Non-pigmented ciliary epithelial cell (primary cell): ENCODE data around the gene ERH.
A peak's percentile ranks its signal among the peaks of the same experiment; 100 is the strongest.

Source experiments
- DNase-seq: peaks from one replicate; pipeline ENCODE4 v3.0.0-alpha.2; 2010; ENCODE audit warnings: low read depth

Gene ERH

DNA sequence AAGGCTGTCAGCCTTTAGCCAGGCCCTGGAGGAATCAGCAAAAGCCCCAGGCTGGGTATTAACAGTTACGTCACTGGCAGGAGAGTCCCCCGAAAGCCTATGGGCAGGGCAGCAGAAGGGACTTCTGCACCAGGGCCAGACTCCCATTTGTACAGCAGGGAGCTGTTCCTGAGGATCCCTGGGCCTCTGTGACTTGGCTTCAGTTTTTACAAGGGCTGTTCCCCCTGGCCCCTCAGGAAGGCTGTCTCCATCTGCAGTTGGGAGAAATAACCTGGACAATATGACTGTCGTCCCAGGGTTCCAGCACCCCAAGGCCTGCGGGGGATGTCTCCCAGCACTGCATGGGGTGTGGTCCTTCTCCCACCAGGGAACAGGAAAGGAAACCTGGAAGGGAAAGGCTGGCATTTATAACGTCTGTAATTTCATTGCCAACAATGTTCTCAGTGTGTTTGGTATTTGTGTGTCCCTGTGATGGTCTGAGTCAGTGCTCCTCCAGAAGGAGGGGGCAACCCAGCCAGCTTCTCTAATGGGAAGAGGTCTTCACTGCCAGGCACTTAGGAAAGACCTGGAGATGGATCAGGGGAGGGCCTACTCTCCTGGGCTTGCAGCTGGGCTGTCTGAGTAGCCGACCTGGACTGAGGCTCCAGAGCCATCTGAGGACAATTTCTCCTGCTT lies 42.4 kb downstream of the ERH start:
- DNase-seq, result peak; percentile 14

DNA sequence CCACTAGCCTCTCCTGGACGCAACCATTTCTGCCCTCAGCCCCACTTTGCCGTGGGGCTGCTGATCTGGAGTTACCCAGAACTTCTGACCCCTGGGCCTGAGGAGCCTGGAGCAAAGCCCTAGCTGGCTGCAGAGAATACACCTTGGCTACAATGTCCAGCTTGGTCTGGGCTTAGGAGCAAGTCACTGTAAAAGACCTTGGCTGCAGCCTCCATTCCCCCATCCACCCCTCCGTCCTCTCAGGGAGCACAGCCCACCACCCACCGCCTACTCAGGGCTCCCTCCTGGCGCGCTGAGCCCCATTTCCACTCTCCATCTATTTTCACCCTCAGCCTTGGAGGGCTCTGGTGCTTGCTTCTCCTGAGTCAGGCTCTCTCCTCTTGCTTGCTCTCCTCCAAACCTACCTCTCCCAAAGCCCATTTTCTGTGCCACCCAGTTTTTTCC lies 42.9 kb downstream of the ERH start:
- DNase-seq, result no peak

DNA sequence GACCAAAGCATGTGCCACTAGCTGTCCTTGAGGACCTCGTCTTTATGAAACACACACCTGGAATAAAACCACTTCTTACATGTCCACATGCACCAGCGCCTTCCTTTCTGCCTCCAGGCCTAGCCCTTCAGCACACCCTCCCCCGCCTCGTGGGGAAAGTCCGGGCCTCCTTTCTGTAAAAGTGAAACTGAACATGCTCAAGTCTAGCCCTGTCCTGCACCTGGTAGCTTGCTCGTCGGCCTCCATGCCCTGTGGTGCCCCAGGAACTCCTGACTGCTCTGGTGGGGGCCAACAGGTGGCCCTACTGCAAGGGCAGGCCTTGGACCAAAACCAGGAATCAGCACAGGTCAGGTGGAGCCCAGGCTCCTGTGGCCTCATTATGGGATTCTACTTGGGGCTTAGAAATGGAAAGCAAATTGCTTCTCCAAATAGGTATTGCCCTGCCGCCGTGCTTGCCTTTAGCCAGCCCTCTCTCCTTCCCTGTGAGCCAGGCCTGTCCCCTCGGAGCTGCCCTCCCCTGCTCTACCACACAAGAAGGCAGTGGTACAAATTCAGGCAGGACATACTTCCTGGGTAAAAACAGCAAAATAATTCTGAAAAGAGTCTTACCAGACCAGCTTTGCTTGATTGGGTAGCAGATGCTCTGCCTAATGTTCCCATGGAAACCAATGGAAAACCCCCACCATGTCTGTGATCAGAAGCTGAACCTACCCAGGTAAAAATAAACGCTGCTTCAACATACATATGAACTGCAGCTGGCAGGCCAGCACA lies 43.5 kb downstream of the ERH start:
- DNase-seq, result no peak

DNA sequence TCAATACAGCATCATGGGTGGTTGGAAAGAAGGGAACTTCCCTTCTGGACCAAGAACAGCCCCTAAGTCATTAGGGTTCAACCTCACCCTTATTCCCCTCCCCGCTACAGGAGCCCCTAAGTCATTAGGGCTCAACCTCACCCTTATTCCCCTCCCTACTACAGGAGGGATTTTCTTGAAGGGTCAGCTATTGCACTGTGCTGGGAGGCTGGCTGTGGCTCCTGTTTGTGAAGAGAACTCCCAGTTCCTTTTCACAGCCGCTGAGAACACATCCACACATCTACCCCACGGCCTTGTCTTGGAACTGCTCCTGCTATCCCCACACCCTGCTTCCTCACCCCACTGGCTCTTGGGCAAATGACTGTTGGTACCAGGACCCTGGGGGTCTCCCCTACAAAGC lies 44.9 kb downstream of the ERH start:
- DNase-seq, result no peak

DNA sequence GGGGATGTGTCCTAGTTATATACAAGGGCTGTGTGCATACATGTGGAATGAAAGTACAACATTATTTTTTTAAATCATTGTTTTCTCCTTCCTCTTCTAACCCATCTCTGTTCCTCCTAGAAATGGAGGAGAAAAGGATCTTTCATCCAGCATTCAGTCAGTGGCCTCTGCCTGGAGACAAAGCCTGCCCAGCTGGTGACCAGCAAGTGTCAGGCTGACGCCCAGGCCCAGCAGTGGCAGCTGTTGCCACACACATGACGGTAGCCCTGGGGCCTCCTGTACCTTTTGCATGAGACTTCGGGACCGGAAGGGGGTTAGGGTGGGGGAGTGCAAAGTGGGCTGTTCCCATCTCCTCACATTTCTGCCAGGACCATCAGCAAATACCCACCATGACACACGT lies 46.2 kb downstream of the ERH start:
- no peak for DNase-seq

DNA sequence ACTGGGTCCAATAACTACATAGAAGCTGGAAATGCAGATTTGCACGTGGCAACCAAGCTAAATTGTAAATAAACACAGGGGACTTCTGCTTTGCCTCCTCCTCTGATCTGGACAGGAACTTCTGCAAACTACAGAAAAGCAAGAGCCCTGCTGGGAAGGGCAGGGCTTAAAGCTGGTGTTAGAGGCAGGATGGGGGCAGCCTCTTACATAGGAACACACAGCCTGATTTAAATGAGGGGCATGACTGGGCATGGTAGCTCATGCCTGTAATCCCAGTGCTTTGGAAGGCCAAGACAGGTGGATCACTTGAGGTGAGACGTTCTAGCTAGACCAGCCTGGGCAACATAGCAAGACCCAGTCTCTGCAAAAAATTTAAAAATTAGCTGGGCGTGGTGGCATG lies 46.7 kb downstream of the ERH start:
- DNase-seq, result no peak

DNA sequence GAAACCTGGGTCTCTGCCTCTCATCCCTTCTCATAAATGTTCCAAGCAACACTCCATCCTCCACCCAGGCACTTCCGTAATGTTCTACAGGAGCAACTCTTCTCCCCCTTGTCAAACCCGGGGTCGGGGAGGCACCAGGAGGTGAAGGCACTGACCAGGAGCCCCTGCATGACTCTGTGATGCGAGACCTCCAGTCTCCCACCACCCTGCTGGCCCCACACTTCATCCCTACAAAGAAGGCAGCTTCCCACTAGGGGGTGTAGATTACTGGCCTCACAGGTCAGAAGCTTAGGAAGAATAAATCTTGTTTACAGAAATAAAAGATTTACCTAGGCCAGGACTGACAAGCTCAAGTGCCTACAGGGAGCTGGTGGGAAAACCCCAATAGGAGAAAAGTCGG lies 47.2 kb downstream of the ERH start:
- DNase-seq, result no peak

DNA sequence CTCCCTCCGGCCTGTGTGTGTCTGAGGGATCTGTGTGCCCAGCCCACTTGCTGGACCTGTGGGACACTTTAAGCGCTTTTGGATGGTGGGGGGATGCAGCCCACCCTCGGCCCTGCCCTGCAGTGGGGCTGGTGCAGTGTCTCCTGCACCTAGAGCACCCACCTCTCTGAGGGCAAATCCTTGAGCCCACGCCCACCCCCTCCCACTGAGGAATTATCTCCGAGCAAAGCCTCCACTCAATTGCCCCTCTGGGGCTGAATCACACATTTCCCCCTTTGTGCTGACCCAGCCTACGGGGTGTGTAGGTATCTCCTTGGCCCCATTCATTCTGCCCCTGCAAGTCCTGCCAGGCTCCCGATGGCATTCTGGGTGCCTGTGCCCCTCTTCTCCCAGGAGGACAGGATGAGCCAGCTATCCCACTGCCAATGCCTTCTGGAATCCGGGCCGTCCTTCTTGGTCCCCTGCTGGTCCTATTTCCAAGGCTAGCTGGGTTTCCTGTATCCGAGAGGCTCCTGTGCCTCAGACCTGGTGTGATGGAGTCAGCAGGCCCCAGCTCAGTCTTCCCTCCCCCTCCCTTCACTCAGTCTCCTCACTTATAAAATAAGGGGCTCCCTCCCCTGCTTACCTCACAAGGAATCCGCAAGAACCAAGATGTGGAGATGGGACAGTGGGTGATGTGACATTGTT lies 48.9 kb downstream of the ERH start:
- no peak for DNase-seq

DNA sequence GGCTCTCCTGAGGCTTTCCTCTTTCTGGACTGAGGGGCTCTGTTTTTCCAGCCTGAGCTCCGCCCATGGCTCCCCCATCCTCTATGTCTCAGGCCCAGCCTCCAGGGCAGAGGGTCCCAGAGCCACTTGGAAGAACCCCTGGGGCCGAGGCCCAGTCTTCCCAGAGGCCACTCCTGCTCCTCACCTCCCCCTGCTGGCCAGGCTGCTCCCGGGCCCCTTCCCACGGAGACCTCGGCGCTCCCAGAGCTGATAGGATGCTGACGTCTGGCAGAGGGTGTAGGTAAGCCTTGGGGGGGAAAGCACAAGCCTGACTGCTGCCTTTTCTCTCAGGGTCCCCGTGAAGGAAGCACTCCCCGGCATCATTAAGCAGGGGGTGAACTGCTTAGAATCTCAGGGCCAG lies 51.4 kb downstream of the ERH start:
- DNase-seq, result no peak

DNA sequence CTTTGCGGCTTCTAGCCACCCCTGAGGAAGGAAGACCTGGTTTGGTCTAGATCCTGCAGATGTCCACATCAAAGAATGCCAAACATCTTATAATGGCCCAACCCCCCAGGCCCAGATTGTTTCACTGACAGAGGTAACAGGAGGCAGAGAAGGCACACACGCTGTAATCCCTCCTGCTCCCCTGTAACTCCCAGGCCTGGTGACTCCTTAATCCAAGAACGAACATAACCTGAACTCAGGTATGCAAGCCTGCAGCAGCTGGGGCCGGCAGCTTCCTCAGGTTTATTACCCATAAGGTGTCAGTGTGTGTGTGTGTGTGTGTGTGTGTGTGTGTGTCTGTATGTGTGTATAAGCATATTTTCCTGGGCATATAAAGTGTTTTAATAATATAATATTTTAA lies 52.7 kb downstream of the ERH start:
- no peak for DNase-seq

DNA sequence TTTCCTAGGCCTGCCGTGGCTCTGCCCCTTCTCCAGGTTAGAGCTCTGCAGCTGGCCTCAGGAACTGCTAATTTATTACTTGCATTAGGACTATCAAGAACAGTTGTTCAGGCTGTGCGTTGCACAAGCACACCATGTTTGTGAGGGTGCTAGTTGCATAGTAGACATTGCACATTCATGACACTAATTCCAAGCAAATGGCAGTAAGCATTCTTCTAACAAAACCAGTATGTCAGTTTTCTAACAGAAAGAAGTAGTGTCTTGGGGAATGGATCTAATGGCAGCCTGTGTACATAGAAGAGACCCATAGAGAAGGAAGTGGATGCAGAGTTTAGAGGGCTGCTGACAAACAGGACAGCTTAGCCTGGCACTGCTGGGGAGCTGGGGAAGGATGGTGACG lies 53.9 kb downstream of the ERH start:
- DNase-seq, result no peak

DNA sequence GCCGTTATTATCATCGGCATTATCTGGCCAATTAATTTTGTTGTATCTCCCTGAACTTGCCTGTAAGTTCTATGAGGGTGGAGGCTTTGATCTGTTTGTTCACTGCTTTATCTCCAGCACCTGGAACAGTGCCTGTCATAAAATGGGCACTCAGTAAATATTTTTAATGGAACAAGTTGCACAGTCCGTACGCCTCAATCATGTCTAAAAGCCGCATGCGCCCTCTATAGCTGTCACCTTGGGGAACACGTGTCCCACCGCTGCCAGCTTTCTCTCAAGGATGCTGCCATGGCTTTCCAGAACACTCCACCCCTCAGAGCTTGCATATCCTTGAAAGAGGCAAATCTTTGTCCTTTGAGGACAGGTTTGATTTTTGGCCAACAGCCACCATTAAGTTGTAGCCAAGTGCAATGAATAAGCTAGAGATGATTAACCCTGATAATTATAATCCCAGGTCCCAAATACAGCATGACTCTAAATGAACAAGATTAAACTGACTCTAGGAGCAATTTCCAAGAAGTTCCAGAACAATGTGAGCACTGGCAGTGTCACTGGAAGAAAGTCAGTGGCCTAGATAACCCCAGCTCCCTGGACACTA lies 55.1 kb downstream of the ERH start:
- no peak for DNase-seq

DNA sequence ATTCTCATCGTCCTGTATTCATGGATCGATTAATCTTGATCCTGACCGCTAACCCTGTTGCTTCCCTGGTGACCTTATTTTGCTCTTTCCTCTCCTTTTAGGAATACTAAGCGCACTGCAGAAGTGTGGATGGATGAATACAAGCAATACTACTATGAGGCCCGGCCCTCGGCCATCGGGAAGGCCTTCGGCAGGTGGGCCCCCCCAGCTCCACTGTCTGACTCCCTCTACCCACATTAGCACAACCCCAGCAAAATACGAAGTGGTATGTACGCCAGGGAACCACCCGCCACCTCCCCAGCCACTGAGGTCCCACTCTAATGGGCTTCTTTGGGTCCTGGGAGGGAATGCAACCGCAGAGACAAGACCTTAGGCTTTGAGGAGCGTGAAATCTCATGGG lies 58.7 kb downstream of the ERH start:
- DNase-seq, result no peak

DNA sequence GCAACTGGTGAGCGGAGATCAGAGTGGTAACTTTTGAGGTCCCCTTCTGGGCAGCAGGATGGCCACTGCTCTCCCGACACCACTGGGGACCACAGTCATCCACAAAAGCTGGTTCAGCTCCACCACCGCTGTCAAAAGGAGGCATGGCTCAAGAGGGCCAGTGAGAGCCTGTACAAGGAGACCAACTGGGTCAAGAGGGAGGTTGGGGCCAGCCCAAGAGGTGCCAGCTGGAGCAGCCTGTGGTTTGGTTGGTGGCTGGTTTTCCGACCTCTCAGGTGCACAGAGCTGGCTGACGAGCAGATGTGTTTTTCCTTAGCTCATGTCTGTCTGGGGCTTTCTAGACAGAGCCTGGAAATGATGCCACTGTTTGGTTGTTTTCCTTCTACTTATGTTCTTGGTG lies 60.1 kb downstream of the ERH start:
- DNase-seq, result no peak

DNA sequence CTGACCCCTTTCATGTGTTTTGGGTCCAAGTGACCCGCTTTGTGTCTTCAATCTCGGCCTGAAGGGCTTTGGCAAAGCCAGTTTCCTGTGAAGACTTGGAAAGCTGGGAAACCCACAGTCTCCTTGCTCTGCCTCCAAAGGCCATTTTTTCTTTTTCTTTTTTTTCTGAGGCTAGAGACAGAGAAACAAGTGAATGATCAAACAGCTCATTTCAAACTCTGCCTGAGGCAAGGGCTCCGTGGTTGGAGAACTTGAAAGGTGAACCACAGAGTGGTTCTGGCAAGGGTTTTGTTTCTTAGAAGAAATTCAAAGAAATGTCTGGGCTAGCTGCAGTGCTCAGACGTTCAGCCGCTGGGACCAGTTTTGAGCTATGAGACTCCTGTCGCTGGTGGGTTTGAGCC lies 62.7 kb downstream of the ERH start:
- no peak for DNase-seq

DNA sequence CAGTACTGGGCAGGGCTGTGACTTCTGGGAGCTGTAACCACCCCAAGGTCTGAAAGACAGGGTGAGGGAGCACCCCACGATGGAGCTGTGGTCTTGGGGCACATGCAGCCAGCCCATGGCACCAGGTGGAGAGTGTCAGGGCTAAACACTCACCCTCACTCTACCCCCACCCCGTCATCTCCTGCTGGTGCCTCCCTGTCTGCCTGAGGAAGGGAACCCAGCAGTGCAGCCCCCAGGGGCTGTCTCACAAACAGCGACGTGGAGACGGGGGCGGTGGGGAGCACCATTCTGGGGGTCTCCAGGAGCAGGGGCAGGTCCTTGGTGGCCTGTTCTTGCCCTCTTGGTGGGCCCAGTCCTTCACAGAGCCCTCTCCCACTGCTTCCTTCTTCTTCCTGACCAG lies 63.5 kb downstream of the ERH start:
- DNase-seq, result no peak

DNA sequence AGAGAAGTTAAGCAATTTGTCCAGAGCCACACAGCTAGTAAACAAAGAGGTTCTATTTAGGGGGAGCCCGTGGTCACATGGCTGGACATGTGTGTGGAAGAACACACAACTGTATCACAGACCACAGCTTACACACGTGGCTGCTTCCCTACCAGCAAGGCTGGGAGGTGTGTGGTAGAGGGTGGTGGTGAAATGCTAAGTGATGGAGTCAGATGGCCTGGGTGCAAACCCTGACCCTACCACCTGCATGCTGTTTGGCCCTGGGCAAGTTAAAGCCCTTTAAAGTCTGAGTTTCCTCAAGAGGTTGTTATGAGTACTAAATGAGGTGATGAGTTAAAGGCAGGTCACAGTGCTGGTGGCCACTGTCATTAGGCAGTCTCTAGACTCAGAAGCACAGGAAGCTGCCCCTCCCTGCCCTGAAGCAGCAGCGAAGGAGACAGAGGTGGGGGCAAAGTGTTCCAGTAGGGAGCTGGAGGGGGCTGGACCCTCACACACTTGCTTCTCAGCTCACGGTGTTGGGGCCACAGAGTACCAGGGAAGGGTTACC lies 64.2 kb downstream of the ERH start:
- no peak for DNase-seq

DNA sequence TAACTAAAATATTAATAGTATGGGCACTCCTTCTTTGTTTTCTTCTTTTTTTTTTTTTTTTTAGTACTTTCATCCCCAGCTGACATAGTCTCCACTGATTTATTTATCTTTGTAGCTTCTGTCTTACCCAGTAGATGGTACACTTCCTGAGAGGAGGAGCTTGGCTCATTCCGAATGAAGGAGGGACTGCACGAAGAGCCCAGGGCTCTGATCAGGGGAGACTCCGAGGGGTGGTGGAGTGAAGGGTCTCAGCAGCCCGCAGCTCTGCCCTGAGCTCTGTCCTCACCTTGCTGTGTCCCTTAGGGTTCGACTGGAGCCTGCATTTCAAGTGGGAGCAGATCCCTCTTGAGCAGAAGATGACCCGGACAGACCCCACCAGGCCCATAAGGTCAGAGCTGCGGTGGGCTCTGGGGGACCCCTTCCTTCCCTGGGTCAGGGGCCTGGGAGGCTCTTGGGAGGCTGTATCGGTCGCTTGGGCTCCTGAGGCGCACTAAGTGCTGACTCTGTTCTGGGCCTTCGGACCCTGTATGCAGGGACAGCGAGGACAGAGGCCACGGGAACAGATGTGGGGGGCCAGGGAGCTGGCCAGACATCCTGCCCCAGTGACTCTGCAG lies 65.2 kb downstream of the ERH start:
- no peak for DNase-seq

DNA sequence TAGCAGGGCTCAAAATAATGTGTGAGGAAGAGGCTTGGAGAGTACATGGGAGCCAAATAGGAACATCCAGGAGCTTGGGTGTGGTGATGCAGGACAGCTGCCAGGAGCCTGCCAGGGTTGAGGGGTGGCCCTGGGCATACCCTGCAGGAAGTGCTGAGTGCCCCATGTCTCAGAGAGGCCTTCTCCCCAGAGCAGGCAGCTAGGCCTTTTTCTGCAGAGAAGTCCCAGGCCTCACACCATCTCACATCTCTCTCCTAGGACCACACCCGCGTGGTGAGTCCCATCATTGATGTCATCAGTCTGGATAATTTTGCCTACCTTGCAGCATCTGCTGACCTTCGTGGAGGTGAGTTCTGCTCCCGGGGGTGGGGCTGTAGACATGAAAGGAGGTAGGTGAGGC lies 66.9 kb downstream of the ERH start:
- no peak for DNase-seq
